Stimulated activated naive CD8-positive, alpha-beta T cell treated with anti-CD3 and anti-CD28 coated beads, Interleukin-15, amount 100 ng/mL, for 72 hours (primary cell): ENCODE results near the gene TRIM26.

Experiments used
- ATAC-seq: fragments of 150-1000 bp; cut with Tn5 transposase; 2 replicates; pipeline ENCODE4 v1.10.0; 2021; ENCODE audit warnings: mild to moderate bottlenecking, moderate library complexity
- DNase-seq, 2 donors: peaks; one replicate each; pipeline ENCODE4 v3.0.0; 2021 to 2022
- H3K27ac Mint-ChIP-seq, 2 donors: one replicate each; pipeline ENCODE4 v1.8.0; 2022; ENCODE audit warnings: mild to moderate bottlenecking in 2 of 2, mixed read lengths in 2 of 2, moderate library complexity in 2 of 2
- H3K27me3 Mint-ChIP-seq: one replicate; pipeline ENCODE4 v1.8.0; 2022; ENCODE audit warnings: mixed read lengths
- H3K4me1 Mint-ChIP-seq: one replicate; pipeline ENCODE4 v1.8.0; 2022; ENCODE audit warnings: mild to moderate bottlenecking, mixed read lengths
- H3K4me3 Mint-ChIP-seq, 2 donors: one replicate each; pipeline ENCODE4 v1.8.0; 2022; ENCODE audit warnings: mild to moderate bottlenecking in 2 of 2, mixed read lengths in 2 of 2, moderate library complexity in 1 of 2
- H3K9me3 Mint-ChIP-seq, 2 donors: one replicate each; pipeline ENCODE4 v1.8.0; 2022; ENCODE audit warnings: mixed read lengths in 2 of 2

TRIM26 gene

DNA sequence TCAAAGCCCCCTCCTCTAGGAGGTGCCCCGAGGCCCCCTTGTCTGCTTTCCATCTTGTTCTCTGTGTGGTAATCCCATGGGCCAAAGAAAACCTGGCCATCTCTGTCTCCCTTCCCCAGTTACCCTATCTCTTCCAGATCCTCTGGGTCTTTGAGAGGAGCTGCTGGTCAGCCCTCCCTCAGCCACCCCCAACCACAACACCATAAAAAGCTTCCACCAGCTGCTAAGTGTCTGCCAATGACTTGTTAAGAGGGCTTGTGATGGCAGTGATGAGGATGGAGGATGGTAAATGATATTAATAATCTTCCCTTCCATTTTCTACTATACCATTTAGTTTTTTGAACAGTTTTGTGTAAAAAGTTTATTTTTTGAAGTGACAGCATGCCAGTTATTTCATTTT is 17.3 kb downstream of the TRIM26 start:
- no peak for DNase-seq
- H3K9me3 Mint-ChIP-seq: no peaks in the 10 kb centered on the region
- H3K27me3 Mint-ChIP-seq: no peaks in the 10 kb centered on the region
- peaks cover 30% of the 10 kb centered on the region for H3K4me1 Mint-ChIP-seq
- H3K27ac Mint-ChIP-seq: peak overlapping the region in 1 of 2 donors; percentile 29
- ATAC-seq: no peak
- no peak overlapping the region for H3K4me3 Mint-ChIP-seq

DNA sequence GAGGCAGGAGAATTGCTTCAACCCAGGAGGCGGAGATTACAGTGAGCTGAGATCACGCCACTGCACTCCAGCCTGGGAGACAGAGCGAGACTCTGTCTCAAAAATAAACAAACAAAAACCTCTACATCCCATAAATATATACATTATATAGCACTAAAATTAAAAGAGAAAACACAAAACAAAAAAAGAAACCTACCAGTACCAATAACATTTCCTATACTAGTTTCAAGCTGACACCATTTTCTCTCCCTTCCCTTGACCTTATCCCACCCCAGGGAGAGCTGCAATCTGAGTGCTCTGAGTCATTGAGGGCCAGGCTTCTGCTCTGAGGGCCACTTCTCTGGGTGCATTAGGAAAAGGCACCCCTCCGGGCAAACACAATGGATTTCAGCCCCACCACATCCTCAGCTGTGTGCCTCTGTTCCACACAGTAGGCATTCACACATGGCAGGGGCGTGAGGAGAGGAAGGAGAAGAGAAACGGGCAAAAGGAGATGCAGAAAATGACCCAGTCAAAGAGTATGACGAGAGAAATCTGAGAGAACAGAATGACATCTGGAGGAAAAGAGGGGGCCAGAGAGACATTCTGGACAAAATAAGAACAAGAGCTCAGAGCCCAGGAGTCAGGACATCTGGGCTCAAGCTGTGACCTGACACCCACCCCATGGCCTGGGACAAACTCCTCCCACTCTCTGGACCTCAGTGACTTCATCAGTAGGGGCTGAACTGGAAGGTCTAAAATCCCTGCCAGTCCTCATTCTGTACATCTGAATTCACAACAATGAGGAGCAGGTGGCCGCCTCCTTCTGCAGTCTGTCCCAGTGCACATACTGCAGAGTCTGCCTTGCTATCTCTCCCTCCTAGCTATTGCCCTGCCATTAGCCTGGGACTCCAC is 18.2 kb downstream of the TRIM26 start:
- peaks cover 25% of the 10 kb centered on the region for H3K4me1 Mint-ChIP-seq
- H3K27ac Mint-ChIP-seq: peak overlapping the region; percentile 13 to 66
- H3K27me3 Mint-ChIP-seq: no peaks in the 10 kb centered on the region
- ATAC-seq (no peak), DNase-seq (no peak)
- no peak overlapping the region for H3K4me3 Mint-ChIP-seq
- no peaks in the 10 kb centered on the region for H3K9me3 Mint-ChIP-seq

DNA sequence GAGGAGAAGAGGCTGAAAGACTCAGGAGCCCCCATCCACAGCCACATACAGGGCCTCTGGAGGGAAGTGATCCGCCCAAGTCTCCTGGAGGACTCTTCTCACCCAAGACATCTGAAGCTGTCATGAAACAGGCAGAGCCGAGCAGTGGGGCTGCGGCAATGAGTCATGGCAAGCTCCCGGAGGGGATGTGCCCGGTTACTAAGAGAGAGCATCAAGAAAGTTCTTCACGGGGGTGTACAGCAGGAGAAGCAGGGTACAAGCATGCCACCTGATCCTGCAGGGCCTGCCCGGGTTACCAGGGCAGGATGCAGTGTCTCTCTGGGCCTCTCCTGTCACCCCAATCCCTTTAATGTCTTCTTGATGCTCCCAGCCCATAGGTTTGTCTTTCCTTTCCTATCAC is 21.1 kb downstream of the TRIM26 start:
- no peaks in the 10 kb centered on the region for H3K27me3 Mint-ChIP-seq
- DNase-seq: no peak
- H3K27ac Mint-ChIP-seq: peak overlapping the region in 1 of 2 donors; percentile 42
- ATAC-seq: no peak
- peaks cover 16% of the 10 kb centered on the region for H3K4me1 Mint-ChIP-seq
- no peak overlapping the region for H3K4me3 Mint-ChIP-seq
- H3K9me3 Mint-ChIP-seq: no peaks in the 10 kb centered on the region

DNA sequence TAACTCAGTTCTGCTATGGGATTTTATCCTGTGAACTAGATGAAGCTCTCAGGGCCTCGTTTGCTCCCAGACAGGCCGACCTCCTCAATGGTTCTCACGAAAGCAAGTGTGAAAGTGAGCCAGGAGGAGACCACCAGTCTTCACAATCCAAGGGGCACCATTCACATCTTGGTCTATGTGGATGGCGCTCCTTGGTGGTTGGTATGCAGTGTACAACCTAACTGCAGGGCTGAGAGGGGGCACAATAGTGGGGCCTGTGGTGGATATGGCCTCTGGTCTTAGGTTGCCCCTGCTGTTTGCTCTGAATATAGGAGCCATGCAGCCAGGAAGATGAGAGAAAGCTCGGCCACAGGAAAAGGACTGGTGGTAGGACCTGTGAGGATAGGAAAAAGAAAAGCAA is 24.7 kb downstream of the TRIM26 start:
- no peak for DNase-seq
- Mint-ChIP-seq H3K4me1 (no peaks in the 10 kb centered on the region), H3K4me3 (no peak overlapping the region), H3K9me3 (no peaks in the 10 kb centered on the region), H3K27ac (peak overlapping the region in 1 of 2 donors; percentile 20), H3K27me3 (no peaks in the 10 kb centered on the region)
- no peak for ATAC-seq

DNA sequence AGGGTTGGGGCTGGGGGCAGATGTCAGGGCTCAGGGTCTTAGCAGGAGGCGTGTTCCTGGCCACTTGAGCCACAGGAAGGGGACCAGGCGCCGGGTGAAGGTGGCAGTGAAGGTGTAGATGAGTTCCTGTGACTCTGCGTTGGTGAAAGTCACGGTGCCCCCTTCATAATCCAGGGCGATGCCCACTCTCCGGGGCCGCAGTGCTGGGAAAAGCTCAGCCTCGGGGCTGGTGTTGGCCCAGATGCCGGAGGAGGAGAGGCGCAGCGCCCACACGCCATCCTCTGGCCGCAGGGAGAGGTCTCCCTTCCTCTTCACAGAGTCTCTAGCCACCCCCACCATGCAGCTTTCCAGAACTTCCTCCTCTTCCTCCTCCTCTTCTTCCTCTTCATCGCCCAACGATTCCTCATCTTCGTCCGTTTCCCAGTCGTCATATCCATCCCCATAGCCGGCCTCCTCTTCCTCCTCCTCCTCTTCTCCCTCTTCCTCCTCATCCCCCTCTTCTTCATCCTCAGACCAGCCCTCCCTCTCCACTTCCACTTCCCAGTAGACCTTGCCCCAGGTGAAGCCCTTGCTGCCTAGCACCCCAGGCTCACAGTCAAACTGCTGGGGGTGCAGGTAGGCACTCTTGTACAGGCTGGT is 27.2 kb downstream of the TRIM26 start:
- Mint-ChIP-seq H3K4me1 (no peaks in the 10 kb centered on the region), H3K9me3 (peaks cover 0 to 6% of the 10 kb centered on the region in 2 donors), H3K27me3 (no peaks in the 10 kb centered on the region), H3K27ac (peak overlapping the region in 1 of 2 donors; percentile 7), H3K4me3 (no peak overlapping the region)
- DNase-seq: no peak
- ATAC-seq: no peak

DNA sequence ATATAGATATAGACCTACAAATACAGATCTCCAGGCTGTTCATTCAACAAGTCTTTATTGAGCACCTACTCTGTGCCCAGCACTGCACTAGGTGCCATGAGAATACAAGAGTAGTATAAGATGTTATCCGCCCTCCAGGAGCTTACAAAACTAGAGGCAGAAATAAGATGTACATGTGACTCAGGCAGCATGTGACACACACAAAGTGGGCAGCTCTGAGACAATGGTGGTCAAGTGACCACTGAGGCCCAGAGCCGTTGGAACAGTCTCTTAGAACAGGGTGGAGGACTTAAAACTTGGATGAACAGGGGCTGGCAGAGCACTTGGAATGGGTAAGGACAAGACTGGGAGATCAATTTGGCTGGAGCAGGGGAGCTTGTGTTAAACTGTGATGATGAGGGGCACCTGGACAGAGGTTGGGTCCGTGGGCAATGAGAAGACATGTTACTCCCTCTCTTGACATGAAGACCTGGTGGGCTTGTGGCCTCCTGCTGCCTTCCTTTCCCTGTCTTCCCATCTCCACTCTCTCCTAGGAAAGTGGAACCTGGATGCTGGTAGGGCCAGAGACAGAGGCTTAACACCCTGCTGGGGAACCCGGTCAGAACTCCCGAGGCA is 28.7 kb downstream of the TRIM26 start:
- Mint-ChIP-seq H3K4me3 (no peak overlapping the region), H3K27ac (no peak overlapping the region), H3K9me3 (peaks cover 3 to 9% of the 10 kb centered on the region in 2 donors), H3K27me3 (peaks cover 3% of the 10 kb centered on the region), H3K4me1 (no peaks in the 10 kb centered on the region)
- ATAC-seq (no peak), DNase-seq (no peak)

DNA sequence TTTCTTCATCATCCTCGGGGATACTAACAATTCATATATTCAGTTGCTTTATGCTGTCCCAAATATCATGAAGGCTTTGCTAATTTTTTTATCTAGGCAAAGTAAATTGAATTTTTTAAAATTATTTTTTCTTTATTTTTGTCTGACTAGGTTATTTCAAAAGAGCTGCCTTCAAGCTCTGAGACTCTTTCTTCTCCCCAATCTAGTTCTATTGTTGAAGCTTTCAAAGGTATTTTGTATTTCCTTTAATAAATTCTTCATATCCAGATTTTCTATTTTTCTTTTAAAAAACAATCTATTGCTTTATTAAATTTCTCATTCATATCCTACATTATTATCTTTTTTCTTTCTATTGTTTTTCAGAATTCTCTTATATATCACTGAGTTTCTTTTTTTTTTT is 33.1 kb downstream of the TRIM26 start:
- H3K4me1 Mint-ChIP-seq: peaks cover 7% of the 10 kb centered on the region
- H3K4me3 Mint-ChIP-seq: no peak overlapping the region
- H3K27me3 Mint-ChIP-seq: peaks cover 46% of the 10 kb centered on the region
- no peak overlapping the region for H3K27ac Mint-ChIP-seq
- no peak for ATAC-seq
- no peak for DNase-seq
- peaks cover 4 to 9% of the 10 kb centered on the region in 2 donors for H3K9me3 Mint-ChIP-seq

DNA sequence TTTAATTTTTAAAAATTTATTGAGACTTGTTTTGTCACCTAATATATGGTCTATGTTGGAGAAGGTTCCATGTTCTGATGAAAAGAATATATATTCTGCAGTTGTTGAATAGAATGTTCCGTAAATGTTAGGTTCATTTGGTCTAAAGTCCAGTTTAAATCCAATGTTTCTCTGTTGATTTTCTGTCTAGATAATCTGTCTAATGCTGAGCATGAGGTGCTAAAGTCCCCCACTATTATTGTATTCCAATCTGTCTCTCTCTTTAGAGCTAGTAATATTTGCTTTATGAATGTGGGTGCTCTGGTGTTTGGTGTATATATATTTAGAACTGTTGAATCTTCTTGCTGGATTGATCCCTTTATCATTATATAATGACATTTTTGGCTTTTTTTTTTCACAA is 34.4 kb downstream of the TRIM26 start:
- Mint-ChIP-seq H3K27me3 (peaks cover 53% of the 10 kb centered on the region), H3K27ac (no peak overlapping the region), H3K9me3 (peaks cover 4 to 9% of the 10 kb centered on the region in 2 donors), H3K4me1 (peaks cover 7% of the 10 kb centered on the region), H3K4me3 (no peak overlapping the region)
- ATAC-seq (no peak), DNase-seq (no peak)

DNA sequence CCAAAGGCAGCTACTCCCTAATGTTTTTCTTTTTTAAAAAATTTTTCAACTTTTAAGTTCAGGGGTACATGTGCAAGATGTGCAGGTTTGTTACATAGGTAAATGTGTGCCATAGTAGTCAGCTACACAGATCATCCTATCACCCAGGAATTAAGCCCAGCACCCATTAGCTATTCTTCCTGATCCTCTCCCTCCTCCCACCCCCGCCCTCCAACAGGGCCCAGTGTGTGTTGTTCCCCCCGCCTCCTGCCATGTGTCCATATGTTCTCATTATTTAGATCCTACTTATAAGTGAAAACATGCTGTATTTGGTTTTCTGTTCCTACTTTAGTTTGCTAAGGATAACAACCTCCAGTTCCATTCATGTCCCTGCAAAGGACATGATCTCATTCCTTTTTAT is 37.4 kb downstream of the TRIM26 start:
- DNase-seq (no peak), ATAC-seq (no peak)
- Mint-ChIP-seq H3K27me3 (peaks cover 84% of the 10 kb centered on the region), H3K9me3 (peaks cover under 1 to 4% of the 10 kb centered on the region in 2 donors), H3K4me3 (no peak overlapping the region), H3K4me1 (peaks cover 14% of the 10 kb centered on the region), H3K27ac (no peak overlapping the region)

DNA sequence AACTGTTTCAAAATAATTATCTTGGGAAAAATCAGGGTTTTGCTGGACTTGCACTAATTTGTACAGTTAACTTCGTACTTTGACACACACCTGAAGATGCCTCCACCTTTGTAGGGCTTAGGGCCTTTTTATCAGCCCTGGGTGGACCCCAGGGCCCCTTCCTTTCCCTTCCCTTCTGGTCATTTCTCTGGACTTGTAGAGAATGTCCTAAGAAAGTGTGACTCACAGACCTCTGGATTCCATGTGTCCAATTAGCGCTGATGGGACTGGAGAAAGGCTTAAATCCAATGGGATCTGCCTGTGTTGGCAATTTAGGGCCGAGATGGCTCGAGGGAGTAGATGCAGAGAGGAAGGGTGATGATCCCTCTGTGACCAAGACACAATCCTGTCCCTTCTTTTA is 40.5 kb downstream of the TRIM26 start:
- Mint-ChIP-seq H3K27me3 (peaks cover 95% of the 10 kb centered on the region), H3K9me3 (no peaks in the 10 kb centered on the region), H3K27ac (no peak overlapping the region), H3K4me1 (peaks cover 34% of the 10 kb centered on the region), H3K4me3 (no peak overlapping the region)
- ATAC-seq (no peak), DNase-seq (no peak)

DNA sequence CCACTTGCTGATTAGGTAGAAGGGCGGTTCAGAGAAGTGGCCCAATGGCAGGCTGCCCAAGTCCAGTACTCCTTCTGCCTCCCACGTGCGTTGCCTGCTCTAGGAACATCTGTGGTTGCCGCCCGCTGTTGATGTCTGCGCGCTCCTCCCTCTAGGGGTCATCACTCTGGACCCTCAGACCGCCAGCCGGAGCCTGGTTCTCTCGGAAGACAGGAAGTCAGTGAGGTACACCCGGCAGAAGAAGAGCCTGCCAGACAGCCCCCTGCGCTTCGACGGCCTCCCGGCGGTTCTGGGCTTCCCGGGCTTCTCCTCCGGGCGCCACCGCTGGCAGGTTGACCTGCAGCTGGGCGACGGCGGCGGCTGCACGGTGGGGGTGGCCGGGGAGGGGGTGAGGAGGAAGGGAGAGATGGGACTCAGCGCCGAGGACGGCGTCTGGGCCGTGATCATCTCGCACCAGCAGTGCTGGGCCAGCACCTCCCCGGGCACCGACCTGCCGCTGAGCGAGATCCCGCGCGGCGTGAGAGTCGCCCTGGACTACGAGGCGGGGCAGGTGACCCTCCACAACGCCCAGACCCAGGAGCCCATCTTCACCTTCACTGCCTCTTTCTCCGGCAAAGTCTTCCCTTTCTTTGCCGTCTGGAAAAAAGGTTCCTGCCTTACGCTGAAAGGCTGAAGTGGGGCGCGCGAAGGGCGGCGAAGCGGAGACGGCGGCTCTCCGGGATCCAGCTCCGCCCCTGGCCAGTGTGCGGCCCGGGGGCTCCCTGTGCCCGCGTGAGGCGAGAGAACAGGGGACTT is 41.3 kb downstream of the TRIM26 start:
- peak overlapping the region; percentile 61 to 76 for H3K4me3 Mint-ChIP-seq
- peaks cover 87% of the 10 kb centered on the region for H3K27me3 Mint-ChIP-seq

DNA sequence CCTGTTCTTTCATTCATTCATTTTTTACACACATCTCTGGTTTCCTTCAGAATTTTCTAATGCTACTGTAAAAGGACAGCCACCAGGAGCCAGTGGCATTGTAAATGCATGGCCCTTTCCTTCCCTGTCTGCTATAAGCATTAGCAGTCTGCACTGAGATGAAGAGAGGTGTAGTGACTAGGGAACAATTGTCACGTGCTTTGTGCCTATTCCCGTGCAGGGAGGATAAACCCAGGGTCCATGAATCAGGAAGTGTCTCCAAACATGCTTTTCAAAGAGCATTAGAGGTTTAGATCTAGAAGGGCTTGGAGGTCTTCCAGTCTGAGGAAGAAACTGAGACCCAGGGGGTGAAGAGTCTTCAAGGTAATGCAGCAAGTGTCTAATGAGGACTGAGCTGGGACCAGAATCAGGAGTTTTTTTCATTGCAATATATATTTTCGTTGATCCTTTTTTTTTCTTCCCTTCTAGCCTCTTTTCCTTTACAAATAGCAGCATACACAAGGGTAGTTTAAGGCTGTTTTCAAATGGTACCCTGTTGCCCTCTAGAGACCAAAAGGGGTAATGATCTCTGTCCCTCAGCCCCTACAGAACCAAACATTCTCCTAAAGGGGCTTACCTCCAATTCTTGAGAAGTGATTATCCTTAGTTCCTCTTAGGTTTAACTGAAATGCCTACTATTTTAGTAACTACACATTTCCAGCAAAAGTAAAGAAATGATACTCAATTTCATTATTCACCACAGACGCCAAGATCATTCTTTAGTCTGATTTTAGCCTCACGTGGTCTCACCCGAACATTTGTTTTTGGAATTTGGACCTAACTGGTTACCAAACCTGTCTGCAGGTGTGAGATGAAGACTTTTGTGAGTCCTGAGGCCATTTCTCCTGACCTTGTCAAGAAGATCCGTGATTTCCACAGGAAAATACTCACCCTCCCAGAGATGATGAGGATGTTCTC is 43.3 kb downstream of the TRIM26 start:
- Mint-ChIP-seq H3K27me3 (peaks cover 71% of the 10 kb centered on the region), H3K27ac (no peak overlapping the region), H3K4me1 (peaks cover 40% of the 10 kb centered on the region), H3K4me3 (no peak overlapping the region), H3K9me3 (no peaks in the 10 kb centered on the region)
- ATAC-seq (peak; percentile 83), DNase-seq (peak in 1 of 2 donors; percentile 32)

More for the DNA sequence above, 41.3 kb downstream of the TRIM26 start:
- H3K4me1 Mint-ChIP-seq: peaks cover 42% of the 10 kb centered on the region
- no peaks in the 10 kb centered on the region for H3K9me3 Mint-ChIP-seq
- no peak overlapping the region for H3K27ac Mint-ChIP-seq
- ATAC-seq (peak; percentile 26), DNase-seq (no peak)

DNA sequence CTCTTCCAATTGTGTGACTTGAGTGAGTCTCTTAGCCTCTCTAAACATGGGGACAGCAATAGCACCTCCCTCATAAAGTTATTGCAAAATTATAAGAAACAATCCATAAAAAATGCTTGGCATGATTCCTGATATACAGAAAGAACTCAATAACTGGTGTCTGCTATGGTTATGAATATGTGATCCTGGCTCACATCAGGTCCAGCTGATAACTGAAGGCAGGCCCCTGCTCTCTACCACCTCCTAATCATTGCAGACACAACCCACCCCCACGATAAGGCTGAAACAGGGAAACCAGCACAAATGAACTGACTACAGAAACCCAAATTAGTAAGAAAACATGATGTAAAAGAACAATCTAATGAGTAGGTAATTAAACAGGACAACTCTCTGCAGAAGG is 44.5 kb downstream of the TRIM26 start:
- Mint-ChIP-seq H3K9me3 (no peaks in the 10 kb centered on the region), H3K4me1 (peaks cover 43% of the 10 kb centered on the region), H3K4me3 (no peak overlapping the region), H3K27me3 (peaks cover 72% of the 10 kb centered on the region), H3K27ac (no peak overlapping the region)
- ATAC-seq (no peak), DNase-seq (no peak)

DNA sequence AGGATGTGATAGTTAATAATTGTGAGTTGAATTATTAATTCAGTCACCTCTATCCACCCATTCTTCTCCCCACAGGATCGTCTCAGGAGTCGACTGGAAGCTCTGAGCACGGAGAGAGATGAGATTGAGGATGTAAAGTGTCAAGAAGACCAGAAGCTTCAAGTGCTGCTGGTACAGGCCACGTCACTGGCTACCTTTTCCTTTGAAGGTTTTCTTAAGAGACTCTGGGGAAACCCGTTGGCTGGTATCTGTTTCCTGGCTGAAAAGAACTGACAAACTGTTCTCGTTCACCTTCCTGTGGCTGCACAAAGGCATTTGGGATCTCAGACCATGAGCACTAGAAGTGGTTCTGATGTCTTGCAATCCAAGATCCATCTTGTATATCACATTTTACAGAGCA is 46.1 kb downstream of the TRIM26 start:
- peaks cover 59% of the 10 kb centered on the region for H3K4me1 Mint-ChIP-seq
- H3K4me3 Mint-ChIP-seq: peak overlapping the region in 1 of 2 donors; percentile 40
- no peaks in the 10 kb centered on the region for H3K9me3 Mint-ChIP-seq
- ATAC-seq: peak; percentile 74
- peaks cover 56% of the 10 kb centered on the region for H3K27me3 Mint-ChIP-seq
- H3K27ac Mint-ChIP-seq: no peak overlapping the region
- peak; percentile 27 to 49 for DNase-seq
